ENCODE data around the gene AGRN. TPM values are rescaled to one million over a fixed set of nuclear protein-coding genes. Genes with fewer than 3 reads are reported as not detected.

The AGRN gene
- total and polyA plus RNA-seq, 5 donors from 2014 or later = 0.06 to 4.2 (median 0.29) TPM; not detected in 1

GRCh38 chr1:1041092-1041523, 21.2 kb downstream of the AGRN start:
- Mint-ChIP-seq H3K4me1 (peaks cover 0 to 21% (median 8%) of the 10 kb centered on the region in 4 donors), H3K27ac (no peak overlapping the region), H3K9me3 (peaks cover 0 to 2% (median 0%) of the 10 kb centered on the region in 7 donors), H3K4me3 (no peak overlapping the region), H3K36me3 (no peaks in the 10 kb centered on the region), H3K27me3 (peaks cover 17% of the 10 kb centered on the region)
- H3K9me3 ChIP-seq (ENCODE audit: control insufficient read depth in 2 of 2, low read length in 2 of 2) = no peaks in the 10 kb centered on the region
- H3K27ac ChIP-seq (ENCODE audit: insufficient read depth, low read length, poor library complexity, severe bottlenecking) = no peak overlapping the region
- DNase-seq (no peak), ATAC-seq (ENCODE audit: low read depth in 2 of 2) (no peak)
- no peaks in the 10 kb centered on the region for H3K27me3 ChIP-seq (ENCODE audit: control insufficient read depth, insufficient read depth, low read length)
- H3K4me3 ChIP-seq (ENCODE audit: low read depth, low read length) = no peak overlapping the region
- no peaks in the 10 kb centered on the region for H3K36me3 ChIP-seq (ENCODE audit: control insufficient read depth, insufficient read depth, low read length)
- H3K4me1 ChIP-seq (ENCODE audit: control insufficient read depth, insufficient read depth, low read length, poor library complexity, severe bottlenecking) = peaks cover 18% of the 10 kb centered on the region

- H3K4me3 ChIP-seq (ENCODE audit: low read depth, low read length) = no peak overlapping the region
- Mint-ChIP-seq H3K27ac (no peak overlapping the region), H3K36me3 (no peaks in the 10 kb centered on the region), H3K27me3 (peaks cover 14% of the 10 kb centered on the region), H3K4me1 (peaks cover 0 to 21% (median 8%) of the 10 kb centered on the region in 4 donors), H3K9me3 (peaks cover 0 to 2% (median 0%) of the 10 kb centered on the region in 7 donors), H3K4me3 (peak overlapping the region in 1 of 4 donors; percentile 47)
- no peak for ATAC-seq (ENCODE audit: low read depth in 2 of 2)
- no peaks in the 10 kb centered on the region for H3K27me3 ChIP-seq (ENCODE audit: control insufficient read depth, insufficient read depth, low read length)
- H3K36me3 ChIP-seq (ENCODE audit: control insufficient read depth, insufficient read depth, low read length) = no peaks in the 10 kb centered on the region
- peaks cover 18% of the 10 kb centered on the region for H3K4me1 ChIP-seq (ENCODE audit: control insufficient read depth, insufficient read depth, low read length, poor library complexity, severe bottlenecking)
- H3K27ac ChIP-seq (ENCODE audit: insufficient read depth, low read length, poor library complexity, severe bottlenecking) = no peak overlapping the region
- DNase-seq = no peak
- H3K9me3 ChIP-seq (ENCODE audit: control insufficient read depth in 2 of 2, low read length in 2 of 2) = no peaks in the 10 kb centered on the region
Observed at GRCh38 chr1:1041873-1042272, 22.0 kb downstream of the AGRN start.

- H3K4me3 Mint-ChIP-seq = peak overlapping the region in 2 of 4 donors; percentile 35 to 38
- Histone ChIP-seq H3K36me3 (ENCODE audit: control insufficient read depth, insufficient read depth, low read length) (no peaks in the 10 kb centered on the region), H3K9me3 (ENCODE audit: control insufficient read depth in 2 of 2, low read length in 2 of 2) (no peaks in the 10 kb centered on the region), H3K4me1 (ENCODE audit: control insufficient read depth, insufficient read depth, low read length, poor library complexity, severe bottlenecking) (peaks cover 18% of the 10 kb centered on the region), H3K27me3 (ENCODE audit: control insufficient read depth, insufficient read depth, low read length) (no peaks in the 10 kb centered on the region), H3K4me3 (ENCODE audit: low read depth, low read length) (no peak overlapping the region), H3K27ac (ENCODE audit: insufficient read depth, low read length, poor library complexity, severe bottlenecking) (no peak overlapping the region)
- peaks cover 10% of the 10 kb centered on the region for H3K27me3 Mint-ChIP-seq
- DNase-seq = no peak
- ATAC-seq (ENCODE audit: low read depth in 2 of 2) = no peak
- peaks cover 0 to 2% (median 0%) of the 10 kb centered on the region in 7 donors for H3K9me3 Mint-ChIP-seq
- H3K27ac Mint-ChIP-seq = peak overlapping the region in 1 of 3 donors; percentile 69
- no peaks in the 10 kb centered on the region for H3K36me3 Mint-ChIP-seq
- peaks cover 0 to 21% (median 8%) of the 10 kb centered on the region in 4 donors for H3K4me1 Mint-ChIP-seq
Observed at GRCh38 chr1:1042835-1043234, 22.9 kb downstream of the AGRN start.

DNA sequence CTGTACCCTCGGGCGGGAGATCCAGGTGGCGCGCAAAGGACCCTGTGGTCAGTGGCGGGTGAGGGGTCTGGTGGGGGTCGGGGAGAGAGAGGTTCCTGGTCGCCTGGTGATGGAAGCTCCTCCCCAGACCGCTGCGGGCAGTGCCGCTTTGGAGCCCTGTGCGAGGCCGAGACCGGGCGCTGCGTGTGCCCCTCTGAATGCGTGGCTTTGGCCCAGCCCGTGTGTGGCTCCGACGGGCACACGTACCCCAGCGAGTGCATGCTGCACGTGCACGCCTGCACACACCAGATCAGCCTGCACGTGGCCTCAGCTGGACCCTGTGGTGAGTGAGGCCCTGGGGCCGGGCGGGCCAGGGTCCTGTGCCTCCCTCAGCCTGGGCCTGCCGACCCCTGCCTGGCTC, 23.5 kb downstream of the AGRN start:
- Histone ChIP-seq H3K27ac (ENCODE audit: insufficient read depth, low read length, poor library complexity, severe bottlenecking) (no peak overlapping the region), H3K9me3 (ENCODE audit: control insufficient read depth in 2 of 2, low read length in 2 of 2) (no peaks in the 10 kb centered on the region), H3K4me1 (ENCODE audit: control insufficient read depth, insufficient read depth, low read length, poor library complexity, severe bottlenecking) (peaks cover 18% of the 10 kb centered on the region), H3K36me3 (ENCODE audit: control insufficient read depth, insufficient read depth, low read length) (no peaks in the 10 kb centered on the region), H3K4me3 (ENCODE audit: low read depth, low read length) (no peak overlapping the region), H3K27me3 (ENCODE audit: control insufficient read depth, insufficient read depth, low read length) (no peaks in the 10 kb centered on the region)
- Mint-ChIP-seq H3K27me3 (peaks cover 7% of the 10 kb centered on the region), H3K4me3 (no peak overlapping the region), H3K36me3 (no peaks in the 10 kb centered on the region), H3K27ac (no peak overlapping the region), H3K4me1 (peaks cover 0 to 19% (median 8%) of the 10 kb centered on the region in 4 donors), H3K9me3 (peaks cover 0 to 2% (median 0%) of the 10 kb centered on the region in 7 donors)
- DNase-seq (no peak), ATAC-seq (ENCODE audit: low read depth in 2 of 2) (no peak)

DNA sequence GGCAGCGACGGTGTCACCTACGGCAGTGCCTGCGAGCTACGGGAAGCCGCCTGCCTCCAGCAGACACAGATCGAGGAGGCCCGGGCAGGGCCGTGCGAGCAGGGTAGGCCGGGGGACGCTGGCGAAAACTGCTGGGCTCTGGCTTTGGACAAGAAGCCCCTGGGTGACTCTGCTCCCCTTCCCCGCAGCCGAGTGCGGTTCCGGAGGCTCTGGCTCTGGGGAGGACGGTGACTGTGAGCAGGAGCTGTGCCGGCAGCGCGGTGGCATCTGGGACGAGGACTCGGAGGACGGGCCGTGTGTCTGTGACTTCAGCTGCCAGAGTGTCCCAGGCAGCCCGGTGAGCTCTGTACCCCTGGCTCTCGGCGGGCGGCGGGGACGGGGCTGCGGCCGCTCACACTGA, 24.0 kb downstream of the AGRN start:
- ATAC-seq (ENCODE audit: low read depth in 2 of 2) (no peak), DNase-seq (no peak)
- H3K4me3 ChIP-seq (ENCODE audit: low read depth, low read length) = no peak overlapping the region
- Mint-ChIP-seq H3K4me3 (no peak overlapping the region), H3K27ac (peak overlapping the region in 1 of 3 donors; percentile 26), H3K36me3 (no peaks in the 10 kb centered on the region), H3K4me1 (peaks cover 0 to 14% (median 4%) of the 10 kb centered on the region in 4 donors), H3K27me3 (peaks cover 2% of the 10 kb centered on the region), H3K9me3 (peaks cover 0 to 2% (median 0%) of the 10 kb centered on the region in 7 donors)
- no peaks in the 10 kb centered on the region for H3K9me3 ChIP-seq (ENCODE audit: control insufficient read depth in 2 of 2, low read length in 2 of 2)
- no peak overlapping the region for H3K27ac ChIP-seq (ENCODE audit: insufficient read depth, low read length, poor library complexity, severe bottlenecking)
- peaks cover 16% of the 10 kb centered on the region for H3K4me1 ChIP-seq (ENCODE audit: control insufficient read depth, insufficient read depth, low read length, poor library complexity, severe bottlenecking)
- H3K27me3 ChIP-seq (ENCODE audit: control insufficient read depth, insufficient read depth, low read length) = no peaks in the 10 kb centered on the region
- H3K36me3 ChIP-seq (ENCODE audit: control insufficient read depth, insufficient read depth, low read length) = no peaks in the 10 kb centered on the region

DNA sequence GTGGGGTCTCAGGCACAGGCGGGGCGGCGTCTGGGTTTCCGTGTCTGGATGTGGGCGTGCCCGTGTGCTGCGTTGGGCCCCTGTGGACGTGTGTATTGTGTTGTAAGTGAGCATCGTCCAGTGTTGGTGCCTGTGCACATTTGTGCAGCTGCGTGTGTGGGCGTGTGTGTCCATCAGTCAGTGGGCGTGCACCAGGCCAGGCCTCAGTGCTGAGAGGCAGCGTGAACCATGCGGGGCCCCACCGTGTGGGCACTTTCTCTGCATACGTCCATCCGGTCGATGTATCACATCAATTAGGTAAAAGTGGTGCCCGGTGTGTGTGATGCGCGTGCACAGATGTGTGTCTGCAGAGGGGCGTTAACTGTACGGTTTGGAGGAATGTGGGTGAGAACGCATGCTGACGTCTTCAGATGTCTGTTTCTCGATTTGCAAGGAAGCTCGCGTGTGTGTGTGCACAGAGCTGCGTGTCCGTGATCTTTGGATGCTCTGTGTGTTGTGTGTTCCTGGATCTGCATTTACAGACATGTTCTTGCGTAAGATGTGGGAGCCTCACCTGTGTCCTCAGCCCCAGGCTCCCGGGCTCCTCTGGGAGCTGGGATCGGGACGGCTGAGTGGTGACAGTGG, 24.6 kb downstream of the AGRN start:
- Histone ChIP-seq H3K27me3 (ENCODE audit: control insufficient read depth, insufficient read depth, low read length) (no peaks in the 10 kb centered on the region), H3K4me1 (ENCODE audit: control insufficient read depth, insufficient read depth, low read length, poor library complexity, severe bottlenecking) (peaks cover 10% of the 10 kb centered on the region), H3K4me3 (ENCODE audit: low read depth, low read length) (no peak overlapping the region), H3K9me3 (ENCODE audit: control insufficient read depth in 2 of 2, low read length in 2 of 2) (no peaks in the 10 kb centered on the region), H3K36me3 (ENCODE audit: control insufficient read depth, insufficient read depth, low read length) (no peaks in the 10 kb centered on the region), H3K27ac (ENCODE audit: insufficient read depth, low read length, poor library complexity, severe bottlenecking) (no peak overlapping the region)
- peak overlapping the region in 1 of 3 donors; percentile 83 for H3K27ac Mint-ChIP-seq
- H3K27me3 Mint-ChIP-seq = no peaks in the 10 kb centered on the region
- H3K4me1 Mint-ChIP-seq = peaks cover 0 to 8% (median 1%) of the 10 kb centered on the region in 4 donors
- H3K4me3 Mint-ChIP-seq = peak overlapping the region in 3 of 4 donors; percentile 36 to 84 (median 78)
- ATAC-seq (ENCODE audit: low read depth in 2 of 2) = no peak
- peaks cover 0 to 1% (median 0%) of the 10 kb centered on the region in 7 donors for H3K9me3 Mint-ChIP-seq
- no peak for DNase-seq
- no peaks in the 10 kb centered on the region for H3K36me3 Mint-ChIP-seq

DNA sequence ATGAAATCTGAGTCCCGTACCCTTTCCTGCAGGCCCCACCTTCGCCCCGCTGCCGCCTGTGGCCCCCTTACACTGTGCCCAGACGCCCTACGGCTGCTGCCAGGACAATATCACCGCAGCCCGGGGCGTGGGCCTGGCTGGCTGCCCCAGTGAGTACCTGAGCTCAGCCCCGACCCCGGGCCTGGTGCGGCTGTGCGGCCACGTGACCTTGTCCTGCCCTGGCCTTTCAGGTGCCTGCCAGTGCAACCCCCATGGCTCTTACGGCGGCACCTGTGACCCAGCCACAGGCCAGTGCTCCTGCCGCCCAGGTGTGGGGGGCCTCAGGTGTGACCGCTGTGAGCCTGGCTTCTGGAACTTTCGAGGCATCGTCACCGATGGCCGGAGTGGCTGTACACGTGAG, 25.2 kb downstream of the AGRN start:
- no peak overlapping the region for H3K27ac ChIP-seq (ENCODE audit: insufficient read depth, low read length, poor library complexity, severe bottlenecking)
- Mint-ChIP-seq H3K4me3 (peak overlapping the region in 1 of 4 donors; percentile 78), H3K36me3 (no peaks in the 10 kb centered on the region), H3K27ac (no peak overlapping the region), H3K4me1 (peaks cover 0 to 3% (median 0%) of the 10 kb centered on the region in 4 donors), H3K9me3 (peaks cover 0 to 1% (median 0%) of the 10 kb centered on the region in 7 donors), H3K27me3 (no peaks in the 10 kb centered on the region)
- H3K4me1 ChIP-seq (ENCODE audit: control insufficient read depth, insufficient read depth, low read length, poor library complexity, severe bottlenecking) = peaks cover 4% of the 10 kb centered on the region
- H3K27me3 ChIP-seq (ENCODE audit: control insufficient read depth, insufficient read depth, low read length) = no peaks in the 10 kb centered on the region
- ATAC-seq (ENCODE audit: low read depth in 2 of 2) (no peak), DNase-seq (no peak)
- no peak overlapping the region for H3K4me3 ChIP-seq (ENCODE audit: low read depth, low read length)
- H3K36me3 ChIP-seq (ENCODE audit: control insufficient read depth, insufficient read depth, low read length) = no peaks in the 10 kb centered on the region
- no peaks in the 10 kb centered on the region for H3K9me3 ChIP-seq (ENCODE audit: control insufficient read depth in 2 of 2, low read length in 2 of 2)

- peaks cover 0 to 3% (median 0%) of the 10 kb centered on the region in 4 donors for H3K4me1 Mint-ChIP-seq
- Histone ChIP-seq H3K27me3 (ENCODE audit: control insufficient read depth, insufficient read depth, low read length) (no peaks in the 10 kb centered on the region), H3K4me3 (ENCODE audit: low read depth, low read length) (no peak overlapping the region), H3K36me3 (ENCODE audit: control insufficient read depth, insufficient read depth, low read length) (no peaks in the 10 kb centered on the region), H3K9me3 (ENCODE audit: control insufficient read depth in 2 of 2, low read length in 2 of 2) (no peaks in the 10 kb centered on the region), H3K27ac (ENCODE audit: insufficient read depth, low read length, poor library complexity, severe bottlenecking) (no peak overlapping the region), H3K4me1 (ENCODE audit: control insufficient read depth, insufficient read depth, low read length, poor library complexity, severe bottlenecking) (no peaks in the 10 kb centered on the region)
- peaks cover 0 to 1% (median 0%) of the 10 kb centered on the region in 7 donors for H3K9me3 Mint-ChIP-seq
- no peak overlapping the region for H3K4me3 Mint-ChIP-seq
- no peak overlapping the region for H3K27ac Mint-ChIP-seq
- no peaks in the 10 kb centered on the region for H3K27me3 Mint-ChIP-seq
- no peak for ATAC-seq (ENCODE audit: low read depth in 2 of 2)
- no peak for DNase-seq
- no peaks in the 10 kb centered on the region for H3K36me3 Mint-ChIP-seq
Observed at GRCh38 chr1:1046243-1046642, 26.3 kb downstream of the AGRN start.

Measured in CD4-positive, CD25-positive, alpha-beta regulatory T cell (primary cell).